Islet of Langerhans (tissue), 1 donor: ENCODE data around the gene BRSK2.

Source experiments
- FAIRE-seq: peaks from one replicate; lab custom pipeline; 2011; peaks lifted over from hg19 to GRCh38; lab: Jason Lieb, UNC

Gene BRSK2

GRCh38 chr11:1438261-1438966, 48.7 kb downstream of the BRSK2 start:
- FAIRE-seq = no peak

GRCh38 chr11:1438967-1439330, 49.2 kb downstream of the BRSK2 start:
- FAIRE-seq = no peak

GRCh38 chr11:1439341-1439740, 49.6 kb downstream of the BRSK2 start:
- FAIRE-seq = no peak

GRCh38 chr11:1440066-1440465, 50.3 kb downstream of the BRSK2 start:
- FAIRE-seq = no peak

- FAIRE-seq = no peak
Observed at GRCh38 chr11:1440496-1440895, 50.8 kb downstream of the BRSK2 start.

GRCh38 chr11:1442163-1442562, 52.4 kb downstream of the BRSK2 start:
- no peak for FAIRE-seq

GRCh38 chr11:1442807-1443366, 53.2 kb downstream of the BRSK2 start:
- no peak for FAIRE-seq

- FAIRE-seq = no peak
Observed at GRCh38 chr11:1443737-1444136, 54.0 kb downstream of the BRSK2 start.

- no peak for FAIRE-seq
Observed at GRCh38 chr11:1444321-1444720, 54.6 kb downstream of the BRSK2 start.

GRCh38 chr11:1444823-1445422, 55.2 kb downstream of the BRSK2 start:
- FAIRE-seq = no peak

- FAIRE-seq = no peak
Observed at GRCh38 chr11:1445741-1446445, 56.2 kb downstream of the BRSK2 start.

GRCh38 chr11:1446623-1447022, 56.9 kb downstream of the BRSK2 start:
- no peak for FAIRE-seq

- no peak for FAIRE-seq
Observed at GRCh38 chr11:1447845-1448825, 58.4 kb downstream of the BRSK2 start.

GRCh38 chr11:1448882-1449281, 59.1 kb downstream of the BRSK2 start:
- no peak for FAIRE-seq

GRCh38 chr11:1449490-1450243, 59.9 kb downstream of the BRSK2 start:
- FAIRE-seq = no peak

- no peak for FAIRE-seq
Observed at GRCh38 chr11:1450344-1450875, 60.7 kb downstream of the BRSK2 start.

GRCh38 chr11:1450949-1451710, 61.4 kb downstream of the BRSK2 start:
- no peak for FAIRE-seq

GRCh38 chr11:1451781-1452470, 62.2 kb downstream of the BRSK2 start:
- no peak for FAIRE-seq

GRCh38 chr11:1452744-1453143, 63.0 kb downstream of the BRSK2 start:
- FAIRE-seq = no peak

- FAIRE-seq = no peak
Observed at GRCh38 chr11:1453611-1454034, 63.9 kb downstream of the BRSK2 start.
